HG02798 (cell line): ENCODE results near the gene HEATR3.

ENCODE experiments used
- ATAC-seq: cut with Tn5 transposase; IDR thresholded peaks from one replicate; pipeline ENCODE4 v1.9.1; 2021; ENCODE audit warnings: mild to moderate bottlenecking; ENCODE audit not compliant: unreplicated experiment, poor library complexity

HEATR3 gene

GRCh38 chr16:50065624-50066481, at the start of gene HEATR3:
HEATR3 (plus strand) TSS chr16:50065970; CDS start chr16:50066132, 162 bp downstream.
- peak; percentile 85 for ATAC-seq

GRCh38 chr16:50017553-50017952, 48.2 kb upstream of the HEATR3 start:
- no peak for ATAC-seq

DNA sequence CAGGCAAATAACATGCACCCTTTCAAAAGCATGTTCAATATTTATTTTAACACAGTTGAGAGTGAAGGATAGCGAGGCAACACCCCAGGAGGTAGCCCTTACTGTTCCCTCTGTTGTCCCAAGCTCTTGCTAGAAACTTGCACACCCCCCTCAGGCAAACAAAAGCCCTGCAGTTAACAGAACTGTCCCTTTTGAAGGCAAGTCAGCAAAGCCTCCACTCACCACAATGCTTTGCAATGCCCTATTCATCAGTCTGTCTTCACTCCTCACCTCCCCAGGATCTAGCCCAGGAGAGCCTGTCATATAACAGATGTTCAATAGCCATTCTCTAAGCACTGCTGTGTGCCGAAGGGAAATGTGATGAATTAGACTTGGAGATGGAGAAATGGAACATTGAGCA, 44.2 kb upstream of the HEATR3 start:
- no peak for ATAC-seq

- ATAC-seq, result no peak
These were observed 42.1 kb upstream of the HEATR3 start for GRCh38 chr16:50023641-50024040.

GRCh38 chr16:50024207-50024606, 41.6 kb upstream of the HEATR3 start:
- ATAC-seq, result no peak

DNA sequence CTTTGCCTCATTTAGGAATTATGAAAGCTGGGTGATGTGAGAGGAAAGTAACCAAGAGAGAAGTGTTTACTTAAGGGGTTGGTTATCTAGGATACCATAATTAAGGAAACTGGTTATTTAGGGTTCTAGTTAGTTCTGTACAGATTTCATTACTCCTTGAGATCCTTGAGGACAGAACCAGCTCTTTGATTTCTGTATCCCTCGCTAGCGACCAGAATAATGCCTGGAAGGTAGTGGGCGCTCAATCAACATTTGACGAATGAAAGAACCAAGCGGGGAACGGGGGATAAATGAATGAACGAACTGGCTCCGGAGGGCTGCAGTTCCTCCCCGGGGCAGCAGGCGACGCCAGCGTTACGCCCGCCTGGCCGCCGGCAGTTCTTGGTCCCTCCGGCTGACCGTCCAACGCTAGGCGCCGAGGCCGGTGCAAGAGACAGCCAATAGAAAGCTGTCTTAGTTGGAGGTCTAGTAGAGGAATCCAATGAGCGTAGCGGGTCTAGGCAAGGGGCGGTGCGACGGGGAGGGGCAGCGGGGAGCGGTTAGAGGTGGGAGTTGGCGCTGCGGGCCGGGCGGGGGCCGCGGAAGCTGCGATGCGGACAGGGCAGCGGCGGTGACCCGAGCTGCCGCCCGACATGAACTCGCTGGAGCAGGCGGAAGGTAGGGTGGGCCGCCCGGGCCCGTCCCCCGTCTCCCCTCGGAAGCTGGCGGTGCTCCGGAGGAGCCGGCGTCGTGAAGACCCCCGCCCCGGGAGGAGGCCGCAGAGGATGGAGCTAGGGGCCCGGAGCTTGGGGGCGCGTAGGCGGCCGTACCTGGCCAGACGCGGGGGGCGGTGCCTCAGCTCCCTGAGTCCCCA, 40.9 kb upstream of the HEATR3 start, which contains the start of gene CNEP1R1:
Gene CNEP1R1 (plus strand): TSS at position 542 of the 853 bp plus-strand sequence. CDS start 91 bp downstream, at position 633.
- ATAC-seq, result peak; percentile 99

DNA sequence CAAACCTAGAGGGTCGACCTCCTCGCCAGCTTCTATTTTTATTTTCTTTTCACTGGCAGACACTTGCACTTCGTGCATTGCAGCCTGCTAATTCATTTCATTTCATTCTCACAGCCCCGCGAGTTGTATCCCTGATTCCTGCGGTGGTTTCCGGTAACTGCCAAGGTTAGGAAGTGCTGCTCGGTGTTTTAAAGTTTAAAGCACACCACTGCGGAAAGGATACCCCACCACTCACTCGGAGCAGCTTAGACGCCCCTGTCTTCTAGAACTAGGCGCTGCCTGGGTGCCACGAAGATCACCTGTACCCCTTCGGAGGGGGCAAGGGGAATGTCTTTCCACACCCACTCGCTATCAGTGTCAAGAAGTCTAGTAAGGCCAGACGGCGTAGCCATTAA, 40.2 kb upstream of the HEATR3 start:
- no peak for ATAC-seq

- ATAC-seq, result no peak
These were observed 37.9 kb upstream of the HEATR3 start for GRCh38 chr16:50027829-50028228.

GRCh38 chr16:50035468-50035992, 30.2 kb upstream of the HEATR3 start:
- no peak for ATAC-seq

GRCh38 chr16:50036426-50036825, 29.3 kb upstream of the HEATR3 start:
- ATAC-seq, result no peak

- ATAC-seq, result no peak
These were observed 28.0 kb upstream of the HEATR3 start for GRCh38 chr16:50037662-50038220.

DNA sequence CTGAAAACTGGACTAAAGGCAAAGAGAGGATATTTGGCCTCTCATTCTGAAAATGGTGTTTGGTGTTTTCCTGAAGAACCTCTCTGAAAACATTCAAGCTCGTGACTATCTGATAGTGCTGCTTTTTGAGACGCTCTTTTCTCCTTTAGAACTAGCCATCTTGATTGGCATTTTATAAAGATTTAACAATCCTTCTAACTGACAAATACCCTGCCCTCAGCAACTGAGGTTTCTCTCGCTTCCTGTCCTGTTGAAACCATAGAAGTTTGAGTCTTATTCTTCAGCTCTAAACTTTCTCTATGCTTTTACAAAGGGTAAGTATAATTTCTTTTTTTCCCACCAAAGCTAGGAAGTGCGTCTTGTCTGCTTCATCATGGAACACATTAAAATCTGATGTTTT, 27.5 kb upstream of the HEATR3 start:
- no peak for ATAC-seq

GRCh38 chr16:50038756-50039529, 26.8 kb upstream of the HEATR3 start:
- ATAC-seq, result no peak

DNA sequence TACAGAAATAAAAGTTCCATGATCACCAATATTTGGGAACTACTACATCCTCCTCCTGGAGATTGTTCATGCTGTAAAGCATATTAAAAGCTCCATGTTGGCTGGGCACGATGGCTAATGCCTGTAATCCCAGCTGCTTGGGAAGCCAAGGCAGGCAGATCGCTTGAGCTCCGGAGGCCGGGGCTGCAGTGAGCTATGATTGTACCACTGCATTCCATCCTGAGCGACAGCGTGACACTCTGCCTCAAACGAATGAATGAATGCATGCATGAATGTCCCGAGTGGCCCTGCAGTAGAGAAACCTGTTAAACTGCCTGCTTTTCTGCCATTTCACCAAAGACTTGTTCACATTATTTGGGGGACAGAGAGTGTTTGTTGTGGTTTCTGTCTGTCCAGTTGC, 25.8 kb upstream of the HEATR3 start:
- no peak for ATAC-seq

GRCh38 chr16:50040710-50041109, 25.1 kb upstream of the HEATR3 start:
- no peak for ATAC-seq

DNA sequence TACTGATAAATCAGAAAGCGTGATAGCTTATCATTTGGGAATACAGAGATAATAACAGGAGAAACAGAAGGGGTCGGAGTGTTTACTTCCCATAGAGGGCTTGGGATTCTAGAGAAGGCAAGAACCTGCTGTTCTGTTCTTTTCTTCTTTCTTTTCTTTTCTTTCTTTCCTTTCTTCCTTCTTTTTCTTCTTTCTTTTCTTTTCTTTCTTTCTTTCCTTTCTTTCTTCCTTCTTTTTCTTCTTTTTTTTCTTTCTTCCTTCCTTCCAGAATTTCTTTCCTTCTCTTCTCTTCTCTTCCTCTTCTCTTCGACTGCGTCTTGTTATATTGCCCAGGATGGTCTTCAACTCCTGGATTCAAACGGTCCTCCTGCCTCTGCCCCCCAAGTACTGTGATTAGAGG, 22.4 kb upstream of the HEATR3 start:
- no peak for ATAC-seq

GRCh38 chr16:50045412-50045811, 20.4 kb upstream of the HEATR3 start:
- ATAC-seq, result no peak

DNA sequence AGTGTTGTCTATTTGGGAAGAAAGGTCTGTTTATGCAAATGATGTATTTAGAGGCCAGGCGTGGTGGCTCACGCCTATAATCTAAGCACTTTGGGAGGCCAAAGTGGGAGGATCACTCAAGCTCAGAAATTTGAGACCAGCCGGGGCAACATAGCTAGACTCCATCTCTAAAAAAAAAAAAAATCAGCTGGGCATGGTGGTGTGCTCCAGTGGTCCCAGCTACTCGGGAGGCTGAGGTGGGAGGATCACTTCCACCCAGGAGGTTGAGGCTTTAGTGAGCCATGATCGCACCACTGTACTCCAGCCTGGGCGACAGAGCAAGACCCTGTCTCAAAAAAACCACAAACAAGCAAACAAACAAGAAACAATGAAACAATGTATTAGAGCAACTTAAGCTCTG, 18.9 kb upstream of the HEATR3 start:
- ATAC-seq, result no peak

DNA sequence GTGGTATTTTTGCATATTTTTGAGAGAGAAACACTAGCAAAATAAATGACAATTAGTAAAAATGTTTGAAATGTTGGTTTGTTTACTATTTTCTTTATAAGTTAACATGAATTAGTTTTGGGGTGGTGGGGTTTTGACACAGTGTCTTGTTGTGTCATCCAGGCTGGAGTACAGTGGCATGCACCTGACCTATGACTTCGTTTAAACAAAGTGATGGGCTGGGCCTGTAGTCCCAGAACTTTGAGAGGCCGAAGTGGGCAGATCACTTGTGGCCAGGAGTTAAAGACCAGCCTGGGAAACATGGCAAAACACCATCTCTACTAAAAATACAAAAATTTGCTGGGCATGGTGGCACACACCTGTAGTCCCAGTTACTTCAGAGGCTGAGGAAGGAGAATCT, 17.9 kb upstream of the HEATR3 start:
- no peak for ATAC-seq

DNA sequence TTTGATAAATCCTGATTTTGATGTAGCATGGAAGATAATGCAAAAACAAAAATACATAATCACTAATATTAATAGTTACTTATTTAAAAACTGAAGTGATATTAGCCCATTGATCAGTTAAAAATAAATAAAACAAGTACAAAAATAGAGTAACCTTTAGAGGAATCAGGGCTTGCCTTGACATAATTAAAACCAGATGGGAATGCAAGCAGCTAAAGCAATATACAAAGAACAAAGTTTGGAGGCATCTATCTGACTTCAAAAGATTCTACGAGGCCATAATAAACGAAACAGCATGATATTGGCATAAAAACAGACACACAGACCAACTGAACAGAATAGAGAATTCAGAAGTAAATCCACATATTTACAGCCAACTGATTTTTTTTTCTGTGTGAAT, 15.0 kb upstream of the HEATR3 start:
- no peak for ATAC-seq
